Thyroid gland (tissue), 4 donors: ENCODE results near the gene LIMS1.

ENCODE experiments used
- CTCF ChIP-seq, 6 experiments: fragments of 200-600 bp in 3 of 6; fragments of 450-650 bp in 3 of 6; sonication (generic) in 3 of 6; IDR thresholded peaks; one replicate each; pipeline ENCODE4 v1.5.1; 2016 to 2019; ENCODE audit warnings: antibody characterized with exemption in 6 of 6, mild to moderate bottlenecking in 2 of 6, inconsistent platforms in 1 of 6, moderate library complexity in 1 of 6
- POLR2A ChIP-seq, 2 donors: fragments of 450-650 bp; IDR thresholded peaks; one replicate each; pipeline ENCODE4 v1.6.1; 2017; ENCODE audit warnings: antibody characterized with exemption in 2 of 2, mild to moderate bottlenecking in 2 of 2, moderate library complexity in 1 of 2

GRCh38 chr2:108629417-108629816 lies 95.1 kb downstream of the LIMS1 start:
- TF ChIP-seq POLR2A (IDR thresholded peaks at IDR 0.05) (no peak), CTCF (IDR thresholded peaks at IDR 0.05) (no peak)
